Measurements from ENCODE around the gene ARHGAP26.

The ARHGAP26 gene

GRCh38 chr5:142830241-142831008 lies 60.2 kb downstream of the ARHGAP26 start:
- no peak overlapping the region for H3K4me3 ChIP-seq (ENCODE audit: low read length)
- H3K4me2 ChIP-seq (ENCODE audit: low read length) = no peak overlapping the region
- no peak overlapping the region for H3K27ac ChIP-seq (ENCODE audit: low read depth, low read length)
- no peaks in the 10 kb centered on the region for H3K79me2 ChIP-seq (ENCODE audit: control insufficient read depth, low read length)
- H3K9me2 ChIP-seq (replicated peaks; ENCODE audit: control insufficient read depth, low read length) = no peaks in the 10 kb centered on the region
- no peaks in the 10 kb centered on the region for H3K36me3 ChIP-seq (ENCODE audit: control insufficient read depth, low read length)
- H4K20me1 ChIP-seq (ENCODE audit: control insufficient read depth, insufficient read depth, low read depth, low read length) = no peaks in the 10 kb centered on the region
- peaks cover 16% of the 10 kb centered on the region for H3K27me3 ChIP-seq (ENCODE audit: control insufficient read depth, low read length)
- TF ChIP-seq CTCF (IDR thresholded peaks at IDR 0.05; ENCODE audit: low read depth, low read length, poor library complexity, severe bottlenecking) (no peak), EZH2phosphoT487 (IDR thresholded peaks at IDR 0.05; ENCODE audit: borderline replicate concordance, low read length) (no peak)
- H3K9me3 ChIP-seq (ENCODE audit: control insufficient read depth, insufficient read depth, low read length) = no peaks in the 10 kb centered on the region
- H3F3A ChIP-seq (ENCODE audit: control insufficient read depth, insufficient read depth) = no peaks in the 10 kb centered on the region
- H3K4me1 ChIP-seq (ENCODE audit: control insufficient read depth, low read length) = no peaks in the 10 kb centered on the region

- TF ChIP-seq CTCF (IDR thresholded peaks at IDR 0.05; ENCODE audit: low read depth, low read length, poor library complexity, severe bottlenecking) = no peak
- no peak for TF ChIP-seq EZH2phosphoT487 (IDR thresholded peaks at IDR 0.05; ENCODE audit: borderline replicate concordance, low read length)
- Histone ChIP-seq H3K79me2 (ENCODE audit: control insufficient read depth, low read length) (no peaks in the 10 kb centered on the region), H3K9me3 (ENCODE audit: control insufficient read depth, insufficient read depth, low read length) (no peaks in the 10 kb centered on the region), H4K20me1 (ENCODE audit: control insufficient read depth, insufficient read depth, low read depth, low read length) (no peaks in the 10 kb centered on the region), H3K9me2 (replicated peaks; ENCODE audit: control insufficient read depth, low read length) (no peaks in the 10 kb centered on the region), H3F3A (ENCODE audit: control insufficient read depth, insufficient read depth) (no peaks in the 10 kb centered on the region), H3K27ac (ENCODE audit: low read depth, low read length) (no peak overlapping the region), H3K36me3 (ENCODE audit: control insufficient read depth, low read length) (no peaks in the 10 kb centered on the region), H3K4me3 (ENCODE audit: low read length) (no peak overlapping the region), H3K4me2 (ENCODE audit: low read length) (no peak overlapping the region), H3K27me3 (ENCODE audit: control insufficient read depth, low read length) (peaks cover 16% of the 10 kb centered on the region), H3K4me1 (ENCODE audit: control insufficient read depth, low read length) (no peaks in the 10 kb centered on the region)
Observed at GRCh38 chr5:142831009-142831383, 60.8 kb downstream of the ARHGAP26 start.

GRCh38 chr5:142832263-142832662 lies 62.1 kb downstream of the ARHGAP26 start:
- Histone ChIP-seq H3K27ac (ENCODE audit: low read depth, low read length) (no peak overlapping the region), H3K79me2 (ENCODE audit: control insufficient read depth, low read length) (no peaks in the 10 kb centered on the region), H3K9me3 (ENCODE audit: control insufficient read depth, insufficient read depth, low read length) (no peaks in the 10 kb centered on the region), H4K20me1 (ENCODE audit: control insufficient read depth, insufficient read depth, low read depth, low read length) (no peaks in the 10 kb centered on the region), H3K27me3 (ENCODE audit: control insufficient read depth, low read length) (peaks cover 19% of the 10 kb centered on the region), H3K4me2 (ENCODE audit: low read length) (no peak overlapping the region), H3K4me3 (ENCODE audit: low read length) (no peak overlapping the region), H3F3A (ENCODE audit: control insufficient read depth, insufficient read depth) (no peaks in the 10 kb centered on the region), H3K36me3 (ENCODE audit: control insufficient read depth, low read length) (no peaks in the 10 kb centered on the region), H3K9me2 (replicated peaks; ENCODE audit: control insufficient read depth, low read length) (no peaks in the 10 kb centered on the region), H3K4me1 (ENCODE audit: control insufficient read depth, low read length) (no peaks in the 10 kb centered on the region)
- TF ChIP-seq EZH2phosphoT487 (IDR thresholded peaks at IDR 0.05; ENCODE audit: borderline replicate concordance, low read length) = no peak
- no peak for TF ChIP-seq CTCF (IDR thresholded peaks at IDR 0.05; ENCODE audit: low read depth, low read length, poor library complexity, severe bottlenecking)

Data from DOHH2 (cell line).